VCaP (cell line): ENCODE data around the gene DTX3.

Experiments used
- H3K27ac ChIP-seq: fragments of 450-650 bp; 2 replicates; pipeline ENCODE4 v1.5.1; 2017
- TF ChIP-seq, protein P1 (sequence below): fragments of 450-650 bp; conservative IDR thresholded peaks from 2 replicates; pipeline ENCODE4 v1.5.1; 2017; ENCODE audit warnings: mild to moderate bottlenecking, moderate library complexity

DTX3 gene

DNA sequence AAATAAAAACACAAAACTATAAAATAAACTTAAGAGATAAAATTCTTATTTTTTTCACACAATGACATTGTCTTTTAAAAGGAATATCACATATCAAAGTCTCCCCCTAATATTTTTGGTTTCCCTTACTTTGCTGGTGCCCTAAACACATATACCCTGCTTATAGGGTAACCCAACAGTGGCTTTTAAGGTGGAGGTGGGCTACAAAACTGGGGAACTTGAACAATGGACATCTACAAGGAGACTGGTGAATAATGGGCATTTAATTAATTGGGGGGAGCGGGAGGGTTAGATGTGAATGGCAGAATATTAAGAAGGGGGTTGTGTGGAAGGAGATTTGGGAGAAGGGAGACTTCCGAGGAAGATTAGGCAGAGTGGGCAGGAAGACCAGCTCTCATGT is 18.8 kb downstream of the DTX3 start:
- H3K27ac ChIP-seq: no peak overlapping the region
- TF ChIP-seq, protein P1, sequence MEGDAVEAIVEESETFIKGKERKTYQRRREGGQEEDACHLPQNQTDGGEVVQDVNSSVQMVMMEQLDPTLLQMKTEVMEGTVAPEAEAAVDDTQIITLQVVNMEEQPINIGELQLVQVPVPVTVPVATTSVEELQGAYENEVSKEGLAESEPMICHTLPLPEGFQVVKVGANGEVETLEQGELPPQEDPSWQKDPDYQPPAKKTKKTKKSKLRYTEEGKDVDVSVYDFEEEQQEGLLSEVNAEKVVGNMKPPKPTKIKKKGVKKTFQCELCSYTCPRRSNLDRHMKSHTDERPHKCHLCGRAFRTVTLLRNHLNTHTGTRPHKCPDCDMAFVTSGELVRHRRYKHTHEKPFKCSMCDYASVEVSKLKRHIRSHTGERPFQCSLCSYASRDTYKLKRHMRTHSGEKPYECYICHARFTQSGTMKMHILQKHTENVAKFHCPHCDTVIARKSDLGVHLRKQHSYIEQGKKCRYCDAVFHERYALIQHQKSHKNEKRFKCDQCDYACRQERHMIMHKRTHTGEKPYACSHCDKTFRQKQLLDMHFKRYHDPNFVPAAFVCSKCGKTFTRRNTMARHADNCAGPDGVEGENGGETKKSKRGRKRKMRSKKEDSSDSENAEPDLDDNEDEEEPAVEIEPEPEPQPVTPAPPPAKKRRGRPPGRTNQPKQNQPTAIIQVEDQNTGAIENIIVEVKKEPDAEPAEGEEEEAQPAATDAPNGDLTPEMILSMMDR: no peak

DNA sequence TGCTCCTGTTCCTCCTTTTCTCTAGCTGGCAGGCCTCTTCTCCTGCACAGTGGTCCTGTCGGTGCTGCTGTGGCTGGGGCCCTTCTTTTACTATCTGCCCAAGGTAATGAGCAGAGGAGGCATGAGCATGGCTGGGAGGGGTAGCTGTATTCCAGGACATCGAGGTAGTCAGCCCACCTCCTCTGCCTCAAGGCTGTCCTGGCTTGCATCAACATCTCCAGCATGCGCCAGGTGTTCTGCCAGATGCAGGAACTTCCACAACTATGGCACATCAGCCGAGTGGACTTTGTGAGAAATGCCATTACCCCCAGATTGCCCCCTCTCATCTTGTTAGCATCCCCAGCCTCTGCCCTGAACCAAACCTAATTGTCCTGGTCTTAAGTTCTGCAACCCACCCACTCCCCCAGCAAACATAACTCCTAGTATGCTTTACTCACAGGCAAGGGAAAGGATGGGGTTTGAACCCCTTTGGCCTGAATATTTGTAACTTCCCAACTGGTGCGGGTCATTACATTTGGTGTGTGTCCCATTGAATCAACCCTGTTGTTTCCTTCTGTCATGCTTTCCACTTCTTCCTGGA is 19.3 kb downstream of the DTX3 start:
- no peak overlapping the region for H3K27ac ChIP-seq
- TF ChIP-seq, protein P1: no peak

DNA sequence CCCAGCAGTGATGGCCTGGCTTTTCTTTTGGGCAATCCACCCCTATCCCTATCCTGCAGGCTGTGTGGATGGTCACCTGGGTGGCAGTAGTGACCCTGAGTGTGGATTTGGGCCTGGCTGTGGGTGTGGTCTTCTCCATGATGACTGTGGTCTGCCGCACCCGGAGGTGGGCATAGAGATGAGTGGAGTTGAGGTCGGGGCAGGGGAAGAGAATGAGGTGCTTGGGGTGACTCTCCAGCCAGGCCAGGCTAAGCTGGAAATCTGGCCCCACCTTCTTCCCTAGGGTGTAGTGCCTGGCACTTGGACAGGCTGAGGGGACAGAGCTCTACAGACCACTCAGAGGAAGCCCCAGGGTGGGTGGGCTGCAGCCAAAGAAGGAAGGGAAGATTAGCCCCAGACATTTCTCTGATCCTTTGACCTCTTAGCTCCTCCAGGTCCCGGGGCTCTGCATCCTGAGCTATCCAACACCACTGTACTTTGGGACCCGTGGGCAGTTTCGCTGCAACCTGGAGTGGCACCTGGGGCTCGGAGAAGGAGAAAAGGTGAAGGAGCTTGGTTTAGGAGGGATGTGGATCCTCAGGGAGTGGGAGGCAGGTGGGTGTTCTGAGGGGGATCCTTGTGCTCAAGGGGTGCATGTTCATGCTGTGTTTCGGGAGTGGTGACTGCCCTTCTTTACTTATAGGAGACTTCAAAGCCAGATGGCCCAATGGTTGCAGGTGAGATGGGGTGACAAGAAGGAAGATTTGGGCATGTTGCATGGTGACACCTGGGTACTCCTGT is 20.0 kb downstream of the DTX3 start:
- TF ChIP-seq, protein P1: no peak
- no peak overlapping the region for H3K27ac ChIP-seq

DNA sequence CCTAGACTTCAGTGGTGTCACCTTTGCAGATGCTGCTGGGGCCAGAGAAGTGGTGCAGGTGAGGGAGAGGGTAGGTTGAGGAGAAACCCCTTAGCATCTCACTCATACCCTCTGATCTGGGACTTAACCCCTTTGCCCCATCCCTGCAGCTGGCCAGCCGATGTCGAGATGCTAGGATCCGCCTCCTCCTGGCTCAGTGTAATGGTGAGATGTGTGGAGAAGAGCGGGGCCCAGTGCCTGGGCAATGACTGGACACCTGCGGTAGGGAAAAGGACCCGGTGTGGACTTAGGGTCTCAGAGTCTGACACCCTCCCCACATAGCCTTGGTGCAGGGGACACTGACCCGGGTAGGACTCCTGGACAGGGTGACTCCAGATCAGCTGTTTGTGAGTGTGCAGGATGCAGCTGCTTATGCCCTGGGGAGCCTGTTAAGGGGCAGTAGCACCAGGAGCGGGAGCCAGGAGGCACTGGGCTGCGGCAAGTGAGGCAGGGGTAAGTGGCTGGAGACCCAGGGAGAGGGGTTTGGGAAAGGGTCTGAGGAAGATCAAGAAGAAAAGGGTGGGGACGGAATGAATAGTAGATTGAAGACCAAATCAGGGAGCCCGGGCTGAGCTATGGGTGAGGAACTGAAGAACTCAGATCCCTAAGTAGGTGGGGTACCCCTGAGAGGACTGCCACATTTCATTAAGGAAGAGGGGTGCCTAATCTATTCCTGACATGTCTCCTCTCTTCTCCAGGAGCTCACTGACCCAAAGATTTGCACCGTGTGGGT is 20.8 kb downstream of the DTX3 start:
- H3K27ac ChIP-seq: no peak overlapping the region
- TF ChIP-seq, protein P1: no peak

DNA sequence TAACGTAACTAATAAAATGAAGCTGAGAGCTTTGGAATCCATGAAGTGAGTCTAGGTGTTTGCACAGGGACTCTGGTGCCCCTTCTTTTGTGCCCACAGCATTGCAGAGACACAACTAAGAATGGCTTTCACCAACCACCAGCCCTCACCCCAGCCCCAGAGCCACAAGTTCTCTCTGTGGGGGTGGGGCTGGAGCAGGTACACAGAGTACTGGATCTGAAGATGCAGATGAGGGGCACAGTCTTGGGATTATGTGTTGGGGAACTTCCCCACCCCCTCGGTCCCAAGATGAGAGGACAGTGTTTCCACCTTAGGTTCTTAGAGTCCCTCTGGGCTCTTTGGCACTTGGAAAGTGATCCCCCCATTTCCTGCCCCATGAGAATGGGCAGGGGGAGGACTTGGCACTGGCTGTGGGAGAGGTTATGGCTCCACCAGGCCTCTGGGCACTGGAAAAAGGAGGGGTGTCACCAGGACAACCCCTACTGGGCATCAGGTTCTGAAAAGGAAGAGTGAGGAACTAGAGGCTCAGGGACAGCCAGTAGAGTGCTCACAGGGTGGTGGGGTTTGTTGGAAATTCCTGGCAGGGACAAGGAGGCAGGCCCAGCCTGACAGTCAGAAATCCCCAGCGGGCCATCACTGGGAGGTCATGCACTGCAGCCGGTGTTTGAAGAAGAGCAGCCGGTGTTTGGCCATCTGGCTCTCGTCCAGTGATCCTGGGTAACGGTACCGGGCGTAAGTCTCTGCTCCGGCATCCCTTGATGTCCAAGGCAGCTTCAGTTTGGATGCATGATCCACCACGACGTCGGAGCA is 21.7 kb downstream of the DTX3 start:
- TF ChIP-seq, protein P1: no peak
- no peak overlapping the region for H3K27ac ChIP-seq

DNA sequence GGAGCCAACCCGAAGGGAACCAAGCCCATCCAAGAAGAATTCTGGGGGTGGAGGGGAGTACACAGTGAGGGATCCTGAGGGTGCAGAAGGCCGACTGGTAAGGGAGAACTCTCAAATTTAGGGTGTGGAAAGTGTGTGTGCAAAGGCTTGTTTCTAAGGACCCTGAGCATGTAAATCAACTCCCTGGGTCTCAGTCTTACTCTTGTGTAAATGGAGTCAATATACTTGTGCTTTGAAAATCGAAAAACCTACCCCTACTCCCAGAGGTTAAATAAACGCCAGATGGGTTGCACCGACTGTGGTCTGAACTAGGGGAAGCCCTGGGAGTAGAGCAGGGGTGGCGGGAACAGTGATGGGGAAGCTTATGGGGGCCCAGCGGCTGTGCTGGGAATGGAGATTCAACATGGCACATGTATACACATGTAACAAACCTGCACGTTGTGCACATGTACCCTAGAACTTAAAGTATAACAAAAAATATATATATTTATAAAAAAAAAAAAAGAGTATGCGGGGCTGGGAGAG is 22.4 kb downstream of the DTX3 start:
- TF ChIP-seq, protein P1: no peak
- no peak overlapping the region for H3K27ac ChIP-seq
